Kidney (tissue), 14 donors: ENCODE results near the gene WIPF1. TPM values are rescaled to one million over a fixed set of nuclear protein-coding genes. Genes with fewer than 3 reads are reported as not detected.
"Not testable (repeated sequence)": the region's sequence is repeated elsewhere in the genome, so short reads cannot be mapped to it uniquely, and the experiment has no call there.

ENCODE experiments used
- DNase-seq, 5 donors: peaks; one replicate each; pipeline ENCODE4 v3.0.0-alpha.2; 2013 to 2020
- FAIRE-seq: peaks from 2 replicates; lab custom pipeline; 2012; peaks lifted over from hg19 to GRCh38; lab: Jason Lieb, UNC
- H3K27ac ChIP-seq, 2 donors: one replicate each; pipeline ENCODE4 v1.7.0; 2013; ENCODE audit warnings: low read depth in 2 of 2, low read length in 2 of 2, inconsistent platforms in 1 of 2
- H3K27me3 ChIP-seq: one replicate; pipeline ENCODE4 v1.7.1; 2013; ENCODE audit warnings: low read length, inconsistent platforms; ENCODE audit not compliant: control insufficient read depth, insufficient read depth
- H3K36me3 ChIP-seq, 3 donors: one replicate each; pipeline versions ENCODE4 v1.7.0 to v1.7.1; 2013; ENCODE audit warnings: low read length in 3 of 3, control low read depth in 1 of 3, inconsistent platforms in 1 of 3; ENCODE audit not compliant: insufficient read depth in 3 of 3, control insufficient read depth in 2 of 3
- H3K4me1 ChIP-seq, 3 donors: one replicate each; pipeline versions ENCODE4 v1.7.0 to v1.7.1; 2013; ENCODE audit warnings: low read length in 3 of 3, inconsistent platforms in 1 of 3, low read depth in 1 of 3; ENCODE audit not compliant: control insufficient read depth in 2 of 3, insufficient read depth in 2 of 3
- H3K4me3 ChIP-seq, 3 donors: one replicate each; pipeline versions ENCODE4 v1.7.0 to v1.8.1; 2013; ENCODE audit warnings: low read length in 3 of 3, control low read depth in 1 of 3, inconsistent platforms in 1 of 3
- H3K9ac ChIP-seq, 3 donors: one replicate each; pipeline versions ENCODE4 v1.7.0 to v1.7.1; 2013; ENCODE audit warnings: low read length in 3 of 3, control low read depth in 1 of 3, inconsistent platforms in 1 of 3
- H3K9me3 ChIP-seq, 3 donors: one replicate each; pipeline versions ENCODE4 v1.7.0 to v1.7.1; 2013; ENCODE audit warnings: low read length in 3 of 3, control low read depth in 1 of 3, inconsistent platforms in 1 of 3; ENCODE audit not compliant: control insufficient read depth in 2 of 3, insufficient read depth in 1 of 3
- CTCF ChIP-seq: IDR thresholded peaks from 3 replicates; pipeline ENCODE4 v1.5.1; 2012; ENCODE audit warnings: mild to moderate bottlenecking, moderate library complexity, borderline replicate concordance; ENCODE audit not compliant: insufficient read depth; ENCODE audit errors: extremely low read depth
- intact Hi-C: fragments of 100-400 bp; cut with DNase I; formaldehyde crosslinking; loops from one replicate; pipeline ENCODE4 v1.11.1; 2022
- polyA plus RNA-seq: library from polyadenylated mRNA; stranded (reverse); fragments of 350-450 nt; fragmentation: Illumina TruSeq; extraction: RNeasy Lipid Tissue Mini Kit (QIAGEN cat#74804); gene quantifications from one replicate; pipeline ENCODE4 v1.2.3, GENCODE V29; 2014; ENCODE audit warnings: low read depth, low replicate concordance; ENCODE audit not compliant: insufficient read depth
- total RNA-seq: library from RNA; stranded (reverse); fragmentation: NEBNext Ultra II Directional; extraction: Animal tissue kit (Norgen Biotek cat#: 25700); gene quantifications from one replicate; pipeline ENCODE4 v1.2.1, GENCODE V29; 2021
- donor health status: control.
- donor health status: control.
- donor health status: control.
- donor health status: control.
- donor health status: control.
- donor health status: DM: yes; HTN: yes; CAD: no.
- donor health status: Normal renal cell carcinoma (clear cell type).

Gene WIPF1
- total and polyA plus RNA-seq, 2 donors from 2014 or later: 11.7 to 55.0 TPM

GRCh38 chr2:174551697-174552096 is 45.9 kb downstream of the WIPF1 start:
- no peak overlapping the region for H3K4me3 ChIP-seq
- H3K27ac ChIP-seq: no peak overlapping the region
- no peak overlapping the region for H3K9ac ChIP-seq
- no peak for TF ChIP-seq CTCF
- DNase-seq: no peak
- no peaks in the 10 kb centered on the region for H3K9me3 ChIP-seq
- H3K36me3 ChIP-seq: no peaks in the 10 kb centered on the region
- H3K27me3 ChIP-seq: no peaks in the 10 kb centered on the region
- intact Hi-C loops: no loop called here
- H3K4me1 ChIP-seq: peaks cover 0 to 2% (median 0%) of the 10 kb centered on the region in 3 donors
- FAIRE-seq: no peak

GRCh38 chr2:174548646-174549045 is 49.0 kb downstream of the WIPF1 start:
- H3K9me3 ChIP-seq, H3K27ac ChIP-seq, H3K27me3 ChIP-seq, H3K4me1 ChIP-seq, DNase-seq, H3K9ac ChIP-seq, H3K4me3 ChIP-seq, FAIRE-seq, H3K36me3 ChIP-seq, intact Hi-C loops: not testable (repeated sequence)

- intact Hi-C loops, DNase-seq, H3K36me3 ChIP-seq, H3K9ac ChIP-seq, H3K27me3 ChIP-seq, H3K27ac ChIP-seq, H3K4me3 ChIP-seq, FAIRE-seq, H3K9me3 ChIP-seq, H3K4me1 ChIP-seq: not testable (repeated sequence)
Observed at GRCh38 chr2:174548021-174548420, 49.6 kb downstream of the WIPF1 start.

- H3K27me3 ChIP-seq: no peaks in the 10 kb centered on the region
- H3K9me3 ChIP-seq: no peaks in the 10 kb centered on the region
- H3K27ac ChIP-seq: no peak overlapping the region
- TF ChIP-seq CTCF: no peak
- H3K4me1 ChIP-seq: no peaks in the 10 kb centered on the region
- no peak for FAIRE-seq
- intact Hi-C loops: no loop called here
- no peak overlapping the region for H3K4me3 ChIP-seq
- DNase-seq: peak in 1 of 5 donors; percentile 34
- H3K36me3 ChIP-seq: no peaks in the 10 kb centered on the region
- H3K9ac ChIP-seq: no peak overlapping the region
Observed at GRCh38 chr2:174546519-174547506, 50.8 kb downstream of the WIPF1 start.
